Spleen (tissue), 11 donors: Measurements from ENCODE around the gene UNC5A. TPM values are rescaled to one million over a fixed set of nuclear protein-coding genes. Genes with fewer than 3 reads are reported as not detected.

Experiments
- DNase-seq: peaks from one replicate; pipeline ENCODE4 v3.0.0-alpha.2; 2020
- H3K27ac ChIP-seq, 8 donors: fragments of 200-600 bp; sonication (generic) in 7 of 8; 1 replicate in 4 of 8; 2 replicates in 4 of 8; pipeline versions ENCODE4 v1.5.0 to v1.8.0; 2016 to 2021; ENCODE audit warnings: inconsistent platforms in 4 of 8, mild to moderate bottlenecking in 4 of 8, moderate library complexity in 1 of 8
- H3K27me3 ChIP-seq, 7 donors: fragments of 200-600 bp; sonication (generic) in 6 of 7; replicated peaks in 1 of 7; 1 replicate in 4 of 7; 2 replicates in 3 of 7; pipeline versions ENCODE4 v1.5.0 to v1.8.0; 2016 to 2021; ENCODE audit warnings: inconsistent platforms in 3 of 7, mild to moderate bottlenecking in 1 of 7
- H3K36me3 ChIP-seq, 6 donors: fragments of 200-600 bp; sonication (generic) in 5 of 6; 1 replicate in 4 of 6; 2 replicates in 2 of 6; pipeline versions ENCODE4 v1.5.0 to v1.8.0; 2016 to 2021; ENCODE audit warnings: inconsistent platforms in 2 of 6
- H3K4me1 ChIP-seq, 6 donors: fragments of 200-600 bp; sonication (generic) in 5 of 6; 1 replicate in 3 of 6; 2 replicates in 3 of 6; pipeline versions ENCODE4 v1.5.0 to v1.8.0; 2016 to 2021; ENCODE audit warnings: inconsistent platforms in 3 of 6
- H3K4me3 ChIP-seq, 8 donors: fragments of 200-600 bp; sonication (generic) in 7 of 8; 1 replicate in 4 of 8; 2 replicates in 4 of 8; pipeline versions ENCODE4 v1.5.0 to v1.8.0; 2016 to 2021; ENCODE audit warnings: inconsistent platforms in 4 of 8, mild to moderate bottlenecking in 4 of 8, moderate library complexity in 2 of 8
- H3K9me3 ChIP-seq, 8 donors: fragments of 200-600 bp; sonication (generic) in 7 of 8; 1 replicate in 4 of 8; 2 replicates in 4 of 8; pipeline versions ENCODE4 v1.5.0 to v1.8.0; 2016 to 2021; ENCODE audit warnings: inconsistent platforms in 4 of 8
- POLR2A ChIP-seq, 3 donors: fragments of 450-650 bp; IDR thresholded peaks; one replicate each; pipeline ENCODE4 v1.5.1; 2017; ENCODE audit warnings: antibody characterized with exemption in 3 of 3, mild to moderate bottlenecking in 1 of 3
- POLR2AphosphoS5 ChIP-seq, 3 donors: sonication (generic); formaldehyde crosslinking; IDR thresholded peaks; one replicate each; pipeline ENCODE4 v1.5.1; 2017; ENCODE audit warnings: antibody characterized with exemption in 3 of 3
- WGBS, 5 donors: extraction: QIAGEN DNeasy Blood & Tissue Kit in 3 of 5; methylation state at CpG; one replicate each; pipeline versions ENCODE4 v1.1.5 to v1.1.7; 2013 to 2018; 5-methylcytosine and 5-hydroxymethylcytosine counted together
- intact Hi-C: fragments of 100-400 bp; cut with DNase I; formaldehyde crosslinking; loops from one replicate; pipeline ENCODE4 v1.15.0; 2023; ENCODE audit warnings: low total_unique reads
- polyA plus RNA-seq, 3 donors: library from polyadenylated mRNA; stranded (reverse); fragments of 200-250 nt; gene quantifications; one replicate each; pipeline ENCODE4 v1.2.1, GENCODE V29; 2013
- total RNA-seq, 7 donors: library from RNA; depleted of rRNA in 3 of 7; stranded (reverse); fragments of >200 nt in 3 of 7; fragmentation: NEBNext Ultra II Directional in 4 of 7; extraction: Animal tissue kit (Norgen Biotek cat#: 25700) in 4 of 7; gene quantifications; one replicate each; pipeline versions ENCODE4 v1.1.0 to v1.2.1, GENCODE V29; 2016 to 2021
- TF ChIP-seq, protein P1 (sequence below), 11 experiments: fragments of 200-600 bp in 7 of 11; fragments of 450-650 bp in 4 of 11; sonication (generic) in 4 of 11; IDR thresholded peaks in 8 of 11; conservative IDR thresholded peaks in 3 of 11; 1 replicate in 7 of 11; 2 replicates in 4 of 11; pipeline versions ENCODE4 v1.4.0 to v1.8.0; 2016 to 2021; ENCODE audit warnings: antibody characterized with exemption in 11 of 11, inconsistent platforms in 4 of 11, mild to moderate bottlenecking in 1 of 11
- donor health status: healthy with polysubstance abuse.
- donor health status: DM: no; HTN: no; CAD: no; lungs with moderate emphysema.
- donor health status: DM: no; HTN: no; CAD: no.
- donor health status: Bipolar disorder and iron deficiency.
- donor health status: healthy.
- donor health status: DM: no; HTN: no; CAD: no.
- donor health status: DM: yes; HTN: yes; CAD: no.

The UNC5A gene
- total and polyA plus RNA-seq, 10 donors, result 0.03 to 0.06 TPM; not detected in 8

DNA sequence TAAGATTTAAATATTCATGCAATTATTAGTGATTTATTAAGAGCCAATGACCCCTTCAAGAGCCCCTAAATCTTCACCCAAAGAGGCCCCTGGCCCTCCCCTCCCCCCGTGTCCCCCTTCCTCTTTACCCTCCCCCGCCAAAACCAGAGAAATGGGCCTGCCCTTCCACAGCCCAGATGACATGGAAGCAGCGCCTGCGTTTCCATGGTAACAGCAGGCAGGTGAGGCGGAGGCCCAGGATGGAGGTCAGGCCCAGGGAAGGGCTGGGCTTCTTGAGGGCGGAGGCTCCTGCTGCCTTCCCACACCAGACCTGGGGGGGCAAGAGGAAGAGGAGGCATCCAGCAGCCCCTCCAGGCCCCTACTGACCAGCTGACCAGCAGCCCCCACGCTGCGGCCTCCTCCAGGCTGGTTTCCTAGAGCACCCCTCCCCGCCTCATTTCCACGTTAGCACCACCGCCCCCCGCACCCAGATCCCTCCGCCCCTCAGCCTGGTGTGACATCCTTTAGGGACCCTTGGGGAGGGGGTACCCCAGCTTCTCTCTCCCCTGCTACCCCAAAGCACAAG lies 37.4 kb downstream of the UNC5A start:
- Histone ChIP-seq H3K4me3 (no peak overlapping the region), H3K27me3 (peaks cover 0 to 95% (median 31%) of the 10 kb centered on the region in 7 donors), H3K9me3 (no peaks in the 10 kb centered on the region), H3K4me1 (no peaks in the 10 kb centered on the region), H3K27ac (no peak overlapping the region), H3K36me3 (no peaks in the 10 kb centered on the region)
- DNase-seq, result no peak
- TF ChIP-seq POLR2A (IDR thresholded peaks at IDR 0.05), result no peak
- no peak for TF ChIP-seq POLR2AphosphoS5 (IDR thresholded peaks at IDR 0.05)
- 77 to 85% (median 79%) methylated on average over 12 to 13 of the region's 13 CpGs for WGBS, 5 donors
- intact Hi-C loops, result no loop called here

DNA sequence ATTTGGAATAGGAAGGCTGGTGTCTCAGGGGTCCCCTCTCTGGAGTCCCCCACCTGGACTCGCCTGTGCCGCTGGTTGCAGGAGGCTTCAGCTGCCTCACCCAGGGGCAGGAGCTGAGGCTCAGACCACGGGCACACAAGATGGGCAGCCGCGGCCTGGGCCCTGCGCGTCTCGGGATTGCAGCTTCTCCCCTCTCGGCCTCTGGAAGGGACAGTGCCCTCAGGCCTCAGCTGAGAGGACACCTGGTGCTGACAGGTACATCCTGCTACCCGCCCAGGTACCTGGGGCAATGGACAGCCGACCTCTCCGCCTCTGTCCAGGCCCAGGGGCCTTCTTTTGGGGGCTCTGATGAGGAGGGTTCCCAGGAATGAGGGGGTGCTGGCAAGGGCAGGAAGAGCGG lies 38.3 kb downstream of the UNC5A start:
- peaks cover 0 to 95% (median 28%) of the 10 kb centered on the region in 7 donors for H3K27me3 ChIP-seq
- WGBS, 5 donors, result 72 to 90% (median 83%) methylated on average over 2 to 13 of the region's 13 CpGs
- TF ChIP-seq, protein P1, sequence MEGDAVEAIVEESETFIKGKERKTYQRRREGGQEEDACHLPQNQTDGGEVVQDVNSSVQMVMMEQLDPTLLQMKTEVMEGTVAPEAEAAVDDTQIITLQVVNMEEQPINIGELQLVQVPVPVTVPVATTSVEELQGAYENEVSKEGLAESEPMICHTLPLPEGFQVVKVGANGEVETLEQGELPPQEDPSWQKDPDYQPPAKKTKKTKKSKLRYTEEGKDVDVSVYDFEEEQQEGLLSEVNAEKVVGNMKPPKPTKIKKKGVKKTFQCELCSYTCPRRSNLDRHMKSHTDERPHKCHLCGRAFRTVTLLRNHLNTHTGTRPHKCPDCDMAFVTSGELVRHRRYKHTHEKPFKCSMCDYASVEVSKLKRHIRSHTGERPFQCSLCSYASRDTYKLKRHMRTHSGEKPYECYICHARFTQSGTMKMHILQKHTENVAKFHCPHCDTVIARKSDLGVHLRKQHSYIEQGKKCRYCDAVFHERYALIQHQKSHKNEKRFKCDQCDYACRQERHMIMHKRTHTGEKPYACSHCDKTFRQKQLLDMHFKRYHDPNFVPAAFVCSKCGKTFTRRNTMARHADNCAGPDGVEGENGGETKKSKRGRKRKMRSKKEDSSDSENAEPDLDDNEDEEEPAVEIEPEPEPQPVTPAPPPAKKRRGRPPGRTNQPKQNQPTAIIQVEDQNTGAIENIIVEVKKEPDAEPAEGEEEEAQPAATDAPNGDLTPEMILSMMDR (IDR thresholded peaks at IDR 0.05 in 8 of 11, conservative IDR thresholded peaks at IDR 0.05 in 3 of 11), result no peak
- TF ChIP-seq POLR2AphosphoS5 (IDR thresholded peaks at IDR 0.05), result no peak

DNA sequence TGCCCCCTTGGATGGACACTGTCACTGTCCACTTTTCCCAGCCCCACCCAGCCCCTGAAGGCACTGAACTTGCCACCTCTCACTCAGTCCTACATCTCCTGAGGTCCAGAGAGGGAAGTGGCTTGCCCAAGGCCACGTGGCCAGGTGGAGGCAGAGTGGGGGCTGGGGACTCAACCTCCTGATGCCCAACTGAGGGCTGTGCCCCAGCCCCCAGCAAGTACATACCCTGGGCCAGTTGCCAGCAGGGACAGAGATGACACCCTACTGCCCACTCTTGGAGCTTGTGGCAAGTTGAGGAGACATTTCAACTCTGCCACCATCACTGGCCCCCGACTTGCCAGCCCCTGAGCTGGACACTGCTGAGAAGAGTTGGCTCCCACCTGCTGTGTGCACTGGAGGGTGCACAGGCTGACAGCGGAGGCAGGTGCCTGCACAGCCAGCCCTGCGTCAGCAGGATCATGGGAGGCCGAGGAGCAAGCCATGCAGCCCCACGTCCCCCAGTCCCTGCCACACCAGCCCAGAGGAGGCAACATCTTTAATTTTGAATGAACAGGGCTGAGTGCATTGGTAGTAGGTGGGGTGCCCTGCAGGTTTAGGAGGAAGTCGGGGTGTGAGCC lies 39.4 kb downstream of the UNC5A start:
- H3K4me3 ChIP-seq, result no peak overlapping the region
- peaks cover 0 to 95% (median 28%) of the 10 kb centered on the region in 7 donors for H3K27me3 ChIP-seq
- TF ChIP-seq POLR2A (IDR thresholded peaks at IDR 0.05), result no peak
- TF ChIP-seq POLR2AphosphoS5 (IDR thresholded peaks at IDR 0.05), result no peak
- TF ChIP-seq, protein P1 (IDR thresholded peaks at IDR 0.05 in 8 of 11, conservative IDR thresholded peaks at IDR 0.05 in 3 of 11), result no peak
- H3K27ac ChIP-seq, result no peak overlapping the region
- intact Hi-C loops, result no loop called here
- 45 to 72% (median 71%) methylated on average over 2 to 7 of the region's 7 CpGs for WGBS, 5 donors
- no peaks in the 10 kb centered on the region for H3K4me1 ChIP-seq
- no peaks in the 10 kb centered on the region for H3K36me3 ChIP-seq
- no peaks in the 10 kb centered on the region for H3K9me3 ChIP-seq
- no peak for DNase-seq

More for the DNA sequence above, 38.3 kb downstream of the UNC5A start:
- Histone ChIP-seq H3K4me1 (no peaks in the 10 kb centered on the region), H3K27ac (no peak overlapping the region), H3K4me3 (no peak overlapping the region), H3K36me3 (no peaks in the 10 kb centered on the region), H3K9me3 (no peaks in the 10 kb centered on the region)
- no peak for DNase-seq
- intact Hi-C loops, result no loop called here

DNA sequence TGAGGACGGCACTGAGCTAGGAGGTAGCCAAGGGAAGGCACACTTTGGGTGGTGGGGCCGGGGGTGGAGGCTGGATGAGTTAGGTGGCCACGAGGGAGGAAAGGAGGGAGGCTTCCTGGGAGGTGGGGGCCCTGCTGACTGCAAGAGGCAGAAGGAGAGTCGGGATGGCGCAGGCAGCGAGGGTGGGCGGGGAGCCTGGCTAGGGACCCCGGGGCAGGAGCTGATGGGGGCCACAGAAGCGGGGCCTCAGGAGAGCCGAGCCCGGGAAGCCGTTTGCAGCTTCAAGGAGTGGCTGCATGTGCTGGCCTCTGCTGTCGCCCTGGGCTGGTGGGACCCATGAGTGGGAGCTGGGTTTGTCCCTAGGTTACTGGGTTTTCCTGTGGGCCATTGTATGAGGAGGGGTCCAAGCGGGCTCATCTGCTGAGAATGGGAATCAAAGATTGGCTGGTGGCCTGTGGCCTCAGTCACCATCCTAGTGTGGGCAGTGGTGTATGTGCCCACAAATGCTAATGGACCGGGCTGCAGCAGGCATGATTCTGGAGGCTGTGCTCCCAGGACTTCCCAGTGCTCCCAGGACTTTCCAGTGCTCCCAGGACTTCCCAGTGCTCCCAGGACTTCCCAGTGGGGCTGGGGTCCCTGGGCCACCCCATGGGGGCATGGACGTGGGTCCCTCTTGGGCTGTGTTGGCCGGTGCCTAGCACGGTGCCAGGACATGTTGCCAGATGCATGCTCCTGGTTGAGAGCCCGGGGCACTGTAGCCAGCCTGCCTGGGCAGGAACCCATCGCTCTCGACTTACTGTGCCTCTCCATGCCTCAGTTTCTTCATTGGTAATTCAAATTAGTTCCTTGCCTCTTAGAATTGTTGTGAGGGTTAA lies 40.2 kb downstream of the UNC5A start:
- DNase-seq, result no peak
- Histone ChIP-seq H3K27ac (no peak overlapping the region), H3K9me3 (no peaks in the 10 kb centered on the region), H3K4me1 (no peaks in the 10 kb centered on the region), H3K36me3 (no peaks in the 10 kb centered on the region), H3K27me3 (peaks cover 0 to 95% (median 24%) of the 10 kb centered on the region in 7 donors), H3K4me3 (no peak overlapping the region)
- TF ChIP-seq POLR2AphosphoS5 (IDR thresholded peaks at IDR 0.05) (no peak), POLR2A (IDR thresholded peaks at IDR 0.05) (no peak)
- TF ChIP-seq, protein P1 (IDR thresholded peaks at IDR 0.05 in 8 of 11, conservative IDR thresholded peaks at IDR 0.05 in 3 of 11), result no peak
- WGBS, 5 donors, result 74 to 85% (median 78%) methylated on average over 20 to 21 of the region's 21 CpGs
- intact Hi-C loops, result no loop called here
